ENCODE measurements around the gene SMIM12. TPM values are rescaled to one million over a fixed set of nuclear protein-coding genes. Genes with fewer than 3 reads are reported as not detected.
"Not testable (repeated sequence)": the region's sequence is repeated elsewhere in the genome, so short reads cannot be mapped to it uniquely, and the experiment has no call there.

The SMIM12 gene
- total RNA-seq, 6 experiments from 2014 or later: 30.5 to 45.7 (median 32.2) TPM

DNA sequence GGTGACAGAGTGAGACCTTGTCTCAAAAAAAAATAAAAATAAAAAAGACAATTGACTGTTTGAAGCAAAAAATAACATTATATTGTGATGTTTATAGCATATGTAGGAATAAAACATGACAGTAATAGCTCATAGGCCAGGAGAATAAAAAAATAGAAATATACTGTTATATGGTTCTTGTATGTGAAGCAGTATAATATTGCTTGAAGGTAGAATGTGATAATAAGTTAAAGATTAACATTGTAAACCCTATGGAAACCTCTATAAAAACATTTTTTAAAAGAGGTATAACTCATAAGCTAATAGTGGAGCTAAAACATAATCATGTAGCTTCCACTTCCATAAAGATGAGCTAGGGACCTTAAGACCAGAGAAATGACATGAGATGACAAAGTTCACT, 43.2 kb downstream of the SMIM12 start:
- H3K4me1 ChIP-seq: no peaks in the 10 kb centered on the region
- H3K27ac ChIP-seq: no peak overlapping the region
- no peak for DNase-seq
- no peak for TF ChIP-seq CTCF (IDR thresholded peaks at IDR 0.05)
- no peak for TF ChIP-seq POLR2A (IDR thresholded peaks at IDR 0.05)
- ATAC-seq: no peak
- peaks cover 0 to 2% (median 0%) of the 10 kb centered on the region in 4 donors for H3K36me3 ChIP-seq
- H3K27me3 ChIP-seq: no peaks in the 10 kb centered on the region
- H3K9me3 ChIP-seq: no peaks in the 10 kb centered on the region
- no peak overlapping the region for H3K4me3 ChIP-seq
- intact Hi-C loops (cut with DNase I): no loop called here

- DNase-seq; H3K27ac ChIP-seq; H3K36me3 ChIP-seq; H3K9me3 ChIP-seq; H3K4me1 ChIP-seq; intact Hi-C loops (cut with DNase I); ATAC-seq; H3K27me3 ChIP-seq; H3K4me3 ChIP-seq: not testable (repeated sequence)
- WGBS (ENCODE audit: insufficient coverage, low coverage, low lambda C conversion rate, missing lambda C conversion rate): 100% methylated on average over 3 of the region's 3 CpGs
These were observed 48.8 kb downstream of the SMIM12 start for GRCh38 chr1:34810781-34811180.

DNA sequence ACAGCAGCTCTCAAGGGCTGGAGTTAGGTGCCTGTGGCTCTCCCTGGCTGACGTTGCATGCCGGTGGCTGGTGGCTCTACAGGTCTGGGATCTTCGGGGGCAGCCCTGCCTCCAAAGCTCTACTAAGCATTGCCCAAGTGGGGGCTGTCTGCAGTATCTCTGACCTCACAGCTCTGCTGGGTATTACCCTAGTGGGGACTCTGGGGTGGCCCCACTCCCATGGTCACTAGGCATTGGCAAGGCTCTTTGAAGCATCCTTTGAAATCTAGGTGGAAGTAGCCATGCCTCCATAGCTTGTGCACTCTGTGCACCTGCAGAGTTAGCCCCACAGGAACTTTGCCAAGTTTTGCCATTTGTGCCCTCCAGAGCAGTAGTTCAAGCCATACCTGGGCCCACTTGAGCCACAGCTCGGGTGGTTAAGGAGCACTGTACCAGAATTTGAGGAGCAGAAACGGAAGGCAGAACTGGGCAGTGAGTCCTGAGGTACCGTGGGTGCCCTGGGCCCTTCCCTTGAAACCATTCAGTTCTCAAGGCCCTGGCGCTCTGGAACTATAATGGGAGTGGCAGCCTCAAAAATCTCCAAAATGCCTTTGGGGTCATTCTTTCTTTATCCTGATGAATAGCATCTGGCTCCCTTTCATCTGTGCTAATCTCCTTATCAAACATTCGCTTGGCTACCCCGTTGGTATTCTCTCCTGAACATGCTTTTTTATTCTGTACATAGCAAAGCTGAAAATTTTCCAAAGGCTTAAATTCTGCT, 51.3 kb downstream of the SMIM12 start:
- intact Hi-C loops (cut with DNase I): no loop called here
- no peaks in the 10 kb centered on the region for H3K27me3 ChIP-seq
- DNase-seq (no peak), ATAC-seq (no peak)
- H3K27ac ChIP-seq: no peak overlapping the region
- H3K9me3 ChIP-seq: no peaks in the 10 kb centered on the region
- no peaks in the 10 kb centered on the region for H3K36me3 ChIP-seq
- TF ChIP-seq CTCF (IDR thresholded peaks at IDR 0.05) (no peak), POLR2A (IDR thresholded peaks at IDR 0.05) (no peak)
- no peak overlapping the region for H3K4me3 ChIP-seq
- H3K4me1 ChIP-seq: no peaks in the 10 kb centered on the region
- 66% methylated on average over 3 of the region's 9 CpGs for WGBS (ENCODE audit: insufficient coverage, low coverage, low lambda C conversion rate, missing lambda C conversion rate)

GRCh38 chr1:34806396-34806795, 53.2 kb downstream of the SMIM12 start:
- Histone ChIP-seq H3K27me3 (no peaks in the 10 kb centered on the region), H3K9me3 (no peaks in the 10 kb centered on the region), H3K27ac (no peak overlapping the region), H3K4me3 (no peak overlapping the region), H3K4me1 (no peaks in the 10 kb centered on the region), H3K36me3 (no peaks in the 10 kb centered on the region)
- intact Hi-C loops (cut with DNase I): no loop called here
- no peak for ATAC-seq
- DNase-seq: no peak
- TF ChIP-seq POLR2A (IDR thresholded peaks at IDR 0.05) (no peak), CTCF (IDR thresholded peaks at IDR 0.05) (no peak)
- WGBS (ENCODE audit: insufficient coverage, low coverage, low lambda C conversion rate, missing lambda C conversion rate): 74% methylated on average over 3 of the region's 3 CpGs

- TF ChIP-seq CTCF (IDR thresholded peaks at IDR 0.05) (no peak), POLR2A (IDR thresholded peaks at IDR 0.05) (no peak)
- Histone ChIP-seq H3K9me3 (no peaks in the 10 kb centered on the region), H3K27ac (no peak overlapping the region), H3K4me1 (no peaks in the 10 kb centered on the region), H3K4me3 (no peak overlapping the region), H3K36me3 (no peaks in the 10 kb centered on the region), H3K27me3 (no peaks in the 10 kb centered on the region)
- WGBS (ENCODE audit: insufficient coverage, low coverage, low lambda C conversion rate, missing lambda C conversion rate): 100% methylated on average over 3 of the region's 3 CpGs
- ATAC-seq: no peak
- DNase-seq: no peak
- intact Hi-C loops (cut with DNase I): no loop called here
These were observed 55.8 kb downstream of the SMIM12 start for GRCh38 chr1:34803770-34804169.

Other genes starting within 250 kb of the SMIM12 start
- gene GJB5, start 104.7 kb downstream of the SMIM12 start, total RNA-seq: not detected
- gene GJB4, start 100.0 kb downstream of the SMIM12 start, total RNA-seq: not detected
- gene GJB3, start 78.5 kb downstream of the SMIM12 start, total RNA-seq: 1 to 10 TPM in 1 of 6 experiments, under 1 TPM in 5; 0.12 to 1.3 (median 0.23) TPM
- 10 to 100 TPM in 2 of 6 experiments, 1 to 10 TPM in 4; 4.3 to 21.8 (median 7.6) TPM for gene GJA4, start 66.8 kb downstream of the SMIM12 start, total RNA-seq
- gene DLGAP3, start 69.9 kb upstream of the SMIM12 start, total RNA-seq: under 1 TPM in 2 of 6 experiments, not detected in 4; 0.07 to 0.13 TPM
- 10 to 100 TPM; 12.6 to 22.1 (median 16.2) TPM for gene TMEM35B, start 125.6 kb upstream of the SMIM12 start, total RNA-seq
- 1 to 10 TPM; 4.6 to 8.0 (median 6.7) TPM for gene ZMYM6, start 172.2 kb upstream of the SMIM12 start, total RNA-seq
- 10 to 100 TPM in 1 of 6 experiments, 1 to 10 TPM in 5; 6.7 to 10.4 (median 7.6) TPM for gene ZMYM1, start 219.6 kb upstream of the SMIM12 start, total RNA-seq